ENCODE results near the gene SERPINF2.
"Not testable (repeated sequence)": the region's sequence is repeated elsewhere in the genome, so short reads cannot be mapped to it uniquely, and the experiment has no call there.

The SERPINF2 gene

GRCh38 chr17:1735418-1735817 lies 7.3 kb upstream of the SERPINF2 start:
- DNase-seq (ENCODE audit: low spot score), result no peak

- DNase-seq (ENCODE audit: low spot score), result no peak
Observed at GRCh38 chr17:1735834-1736347, 6.8 kb upstream of the SERPINF2 start.

- DNase-seq (ENCODE audit: low spot score), result peak; percentile 55
Observed at GRCh38 chr17:1736348-1737281, 6.1 kb upstream of the SERPINF2 start.

GRCh38 chr17:1737531-1738291 lies 5.0 kb upstream of the SERPINF2 start:
- DNase-seq (ENCODE audit: low spot score), result no peak

- not testable (repeated sequence) for DNase-seq (ENCODE audit: low spot score)
Observed at GRCh38 chr17:1741899-1742298, 772 bp upstream of the SERPINF2 start.

- DNase-seq (ENCODE audit: low spot score), result no peak
Observed at GRCh38 chr17:1743088-1743439, 393 bp downstream of the SERPINF2 start.

GRCh38 chr17:1744551-1745512 lies 2.2 kb downstream of the SERPINF2 start:
- DNase-seq (ENCODE audit: low spot score), result no peak

- DNase-seq (ENCODE audit: low spot score), result no peak
Observed at GRCh38 chr17:1745513-1746020, 2.9 kb downstream of the SERPINF2 start.

GRCh38 chr17:1746975-1747543 lies 4.4 kb downstream of the SERPINF2 start:
- DNase-seq (ENCODE audit: low spot score), result no peak

GRCh38 chr17:1750628-1751027 lies 8.0 kb downstream of the SERPINF2 start:
- DNase-seq (ENCODE audit: low spot score), result no peak

GRCh38 chr17:1752425-1753262 lies 10.0 kb downstream of the SERPINF2 start:
- no peak for DNase-seq (ENCODE audit: low spot score)

- no peak for DNase-seq (ENCODE audit: low spot score)
Observed at GRCh38 chr17:1753767-1754429, 11.2 kb downstream of the SERPINF2 start.

- no peak for DNase-seq (ENCODE audit: low spot score)
Observed at GRCh38 chr17:1754430-1755112, 11.9 kb downstream of the SERPINF2 start.

- no peak for DNase-seq (ENCODE audit: low spot score)
Observed at GRCh38 chr17:1755252-1755826, 12.7 kb downstream of the SERPINF2 start.

GRCh38 chr17:1755827-1756262 lies 13.2 kb downstream of the SERPINF2 start:
- no peak for DNase-seq (ENCODE audit: low spot score)

GRCh38 chr17:1758807-1759206 lies 16.1 kb downstream of the SERPINF2 start:
- no peak for DNase-seq (ENCODE audit: low spot score)

GRCh38 chr17:1759529-1759928 lies 16.9 kb downstream of the SERPINF2 start:
- no peak for DNase-seq (ENCODE audit: low spot score)

- no peak for DNase-seq (ENCODE audit: low spot score)
Observed at GRCh38 chr17:1762233-1762900, 19.7 kb downstream of the SERPINF2 start.
